SU-DHL-6 (cell line): ENCODE measurements around the gene KIF3C.

Experiments
- H2AFZ ChIP-seq: fragments of 200-600 bp; sonication (generic); 2 replicates; pipeline ENCODE4 v1.6.1; 2014; ENCODE audit warnings: low read depth, mild to moderate bottlenecking, moderate library complexity, mixed read lengths, antibody characterized with exemption, low read length; ENCODE audit not compliant: severe bottlenecking
- H3F3A ChIP-seq: fragments of 200-600 bp; shearing (Covaris generic); 2 replicates; pipeline ENCODE4 v1.6.0; 2016; ENCODE audit warnings: antibody characterized with exemption, mild to moderate bottlenecking; ENCODE audit not compliant: insufficient read depth
- H3K27ac ChIP-seq: fragments of 200-600 bp; sonication (generic); 2 replicates; pipeline ENCODE4 v1.5.1; 2016; ENCODE audit warnings: low read depth, mild to moderate bottlenecking, low read length, moderate library complexity, mixed read lengths
- H3K27me3 ChIP-seq: fragments of 200-600 bp; sonication (generic), shearing (Covaris generic); 2 replicates; pipeline ENCODE4 v1.6.0; 2014; ENCODE audit warnings: mild to moderate bottlenecking, low read length
- H3K36me3 ChIP-seq: fragments of 200-600 bp; sonication (generic); 2 replicates; pipeline ENCODE4 v1.6.1; 2014; ENCODE audit warnings: mild to moderate bottlenecking, low read length, mixed read lengths
- H3K4me2 ChIP-seq: fragments of 300-600, 200-600 bp; shearing (Covaris generic), sonication (generic); 2 replicates; pipeline ENCODE4 v1.6.0; 2014; ENCODE audit warnings: low read length, low read depth, mild to moderate bottlenecking; ENCODE audit not compliant: poor library complexity, severe bottlenecking
- H3K4me3 ChIP-seq: fragments of 200-600 bp; sonication (generic); 2 replicates; pipeline ENCODE4 v1.5.1; 2014; ENCODE audit warnings: antibody characterized with exemption, low read length, mild to moderate bottlenecking, mixed read lengths; ENCODE audit not compliant: insufficient read depth, poor library complexity, severe bottlenecking
- H3K79me2 ChIP-seq: fragments of 200-600 bp; sonication (generic); 2 replicates; pipeline ENCODE4 v1.6.1; 2014; ENCODE audit warnings: mild to moderate bottlenecking, low read length, moderate library complexity; ENCODE audit not compliant: insufficient read depth
- H3K9ac ChIP-seq: fragments of 200-600 bp; sonication (generic); 2 replicates; pipeline ENCODE4 v1.7.0; 2014; ENCODE audit warnings: mild to moderate bottlenecking, low read length
- H3K9me2 ChIP-seq: fragments of 200-600 bp; sonication (generic); replicated peaks from 2 replicates; pipeline ENCODE4 v1.6.1; 2014; ENCODE audit warnings: low read length; ENCODE audit not compliant: insufficient read depth
- H3K9me3 ChIP-seq: fragments of 200-600 bp; sonication (generic); 2 replicates; pipeline ENCODE4 v1.6.1; 2014; ENCODE audit warnings: low read length, mixed read lengths; ENCODE audit not compliant: insufficient read depth
- H4K20me1 ChIP-seq: fragments of 200-600 bp; sonication (generic); 2 replicates; pipeline ENCODE4 v1.6.1; 2014; ENCODE audit warnings: low read depth, mild to moderate bottlenecking, antibody characterized with exemption, low read length, moderate library complexity, mixed read lengths
- CTCF ChIP-seq: fragments of 200-600 bp; sonication (generic); IDR thresholded peaks from one replicate; pipeline ENCODE4 v1.5.1; 2017; ENCODE audit warnings: antibody characterized with exemption, mild to moderate bottlenecking, low read length, moderate library complexity; ENCODE audit not compliant: insufficient read depth, poor library complexity, severe bottlenecking
- EZH2phosphoT487 ChIP-seq: fragments of 200-600 bp; sonication (generic), shearing (Covaris generic); conservative IDR thresholded peaks from 2 replicates; pipeline ENCODE4 v1.6.1; 2018; ENCODE audit warnings: mild to moderate bottlenecking, antibody characterized with exemption, low read length, moderate library complexity, mixed read lengths

KIF3C gene

GRCh38 chr2:25996844-25997243, 14.5 kb upstream of the KIF3C start:
- Histone ChIP-seq H3K9me2 (no peaks in the 10 kb centered on the region), H3K9me3 (no peaks in the 10 kb centered on the region), H3K27me3 (no peaks in the 10 kb centered on the region), H3K36me3 (no peaks in the 10 kb centered on the region), H2AFZ (no peak overlapping the region), H4K20me1 (no peaks in the 10 kb centered on the region), H3K9ac (no peak overlapping the region), H3F3A (no peaks in the 10 kb centered on the region), H3K4me2 (no peak overlapping the region), H3K27ac (no peak overlapping the region), H3K79me2 (no peaks in the 10 kb centered on the region), H3K4me3 (no peak overlapping the region)
- TF ChIP-seq CTCF = no peak
- no peak for TF ChIP-seq EZH2phosphoT487

- no peak overlapping the region for H3K4me3 ChIP-seq
- TF ChIP-seq EZH2phosphoT487 (no peak), CTCF (no peak)
- no peak overlapping the region for H3K27ac ChIP-seq
- H3K4me2 ChIP-seq = no peak overlapping the region
- no peaks in the 10 kb centered on the region for H3K27me3 ChIP-seq
- H3K9me2 ChIP-seq = no peaks in the 10 kb centered on the region
- H3K79me2 ChIP-seq = no peaks in the 10 kb centered on the region
- H3K9ac ChIP-seq = no peak overlapping the region
- H4K20me1 ChIP-seq = no peaks in the 10 kb centered on the region
- no peak overlapping the region for H2AFZ ChIP-seq
- no peaks in the 10 kb centered on the region for H3K9me3 ChIP-seq
- H3K36me3 ChIP-seq = no peaks in the 10 kb centered on the region
- no peaks in the 10 kb centered on the region for H3F3A ChIP-seq
Measured at GRCh38 chr2:25994509-25994908, 12.2 kb upstream of the KIF3C start.

- H3F3A ChIP-seq = no peaks in the 10 kb centered on the region
Measured at GRCh38 chr2:25993049-25993448, 10.8 kb upstream of the KIF3C start.

More at GRCh38 chr2:25993049-25993448, 10.8 kb upstream of the KIF3C start:
- H3K9me2 ChIP-seq = no peaks in the 10 kb centered on the region
- no peaks in the 10 kb centered on the region for H3K9me3 ChIP-seq
- TF ChIP-seq EZH2phosphoT487 = no peak
- TF ChIP-seq CTCF = no peak
- H4K20me1 ChIP-seq = no peaks in the 10 kb centered on the region
- H3K27ac ChIP-seq = no peak overlapping the region
- no peak overlapping the region for H3K9ac ChIP-seq
- H3K4me3 ChIP-seq = no peak overlapping the region
- no peak overlapping the region for H2AFZ ChIP-seq
- no peaks in the 10 kb centered on the region for H3K36me3 ChIP-seq
- no peak overlapping the region for H3K4me2 ChIP-seq
- no peaks in the 10 kb centered on the region for H3K27me3 ChIP-seq
- H3K79me2 ChIP-seq = no peaks in the 10 kb centered on the region
